Panc1 (cell line): ENCODE results near the gene NOS1AP. TPM values are rescaled to one million over a fixed set of nuclear protein-coding genes. Genes with fewer than 3 reads are reported as not detected.

Source experiments
- ATAC-seq: fragments of 200-7000 bp; cut with Tn5 transposase; 2 replicates; pipeline ENCODE4 v1.9.1; 2020; ENCODE audit warnings: mild to moderate bottlenecking, moderate library complexity
- BruUV-seq: library from RNA; stranded (reverse); fragments of 400-500 nt; replicated peaks from 2 replicates; lab custom pipeline; 2021; lab: Mats Ljungman, UMichigan
- CTCF ChIA-PET: fragments of 300-600 bp; sonication (Branson Sonifier 250); formaldehyde crosslinking; loops from one replicate; lab custom pipeline; 2022; ENCODE audit warnings: antibody characterized with exemption; lab: Charles Lee
- POLR2A ChIA-PET: fragments of 300-600 bp; sonication (Branson Sonifier 250); formaldehyde crosslinking; loops from one replicate; lab custom pipeline; 2022; ENCODE audit warnings: antibody characterized with exemption; lab: Charles Lee
- DNase-seq: peaks from one replicate; pipeline ENCODE4 v3.0.0-alpha.2; 2010; ENCODE audit warnings: low read depth, low spot score
- H3K27ac ChIP-seq: 2 replicates; pipeline ENCODE4 v1.5.1; 2011; ENCODE audit warnings: mild to moderate bottlenecking, low read length, inconsistent platforms
- H3K27me3 ChIP-seq: fragments of 200-500 bp; sonication (Bioruptor generic); 2 replicates; pipeline ENCODE4 v1.6.0; 2014; ENCODE audit warnings: low read length, inconsistent platforms; ENCODE audit not compliant: control insufficient read depth, insufficient read depth
- H3K36me3 ChIP-seq: fragments of 200-500 bp; sonication (Bioruptor generic); 2 replicates; pipeline ENCODE4 v1.5.1; 2014; ENCODE audit warnings: inconsistent platforms, mild to moderate bottlenecking, low read length, moderate library complexity; ENCODE audit not compliant: control insufficient read depth, insufficient read depth
- H3K4me1 ChIP-seq: 2 replicates; pipeline ENCODE4 v1.5.1; 2011; ENCODE audit warnings: inconsistent platforms, mild to moderate bottlenecking, low read length, moderate library complexity; ENCODE audit not compliant: control insufficient read depth, insufficient read depth
- H3K4me3 ChIP-seq, 2 experiments: 2 replicates each; pipeline ENCODE4 v1.5.1; 2011 to 2012; ENCODE audit warnings: low read depth in 2 of 2, low read length in 2 of 2, mild to moderate bottlenecking in 2 of 2, inconsistent platforms in 1 of 2, moderate library complexity in 1 of 2
- H3K9me3 ChIP-seq: fragments of 200-500 bp; sonication (Bioruptor generic); 2 replicates; pipeline ENCODE4 v1.5.1; 2014; ENCODE audit warnings: low read depth, mild to moderate bottlenecking, inconsistent platforms, low read length, moderate library complexity; ENCODE audit not compliant: control insufficient read depth, insufficient read depth
- CTCF ChIP-seq: fragments of 450-650 bp; IDR thresholded peaks from 2 replicates; pipeline ENCODE4 v1.5.1; 2017; ENCODE audit warnings: mild to moderate bottlenecking
- POLR2AphosphoS5 ChIP-seq: IDR thresholded peaks from 2 replicates; pipeline ENCODE4 v1.6.1; 2012; ENCODE audit warnings: mild to moderate bottlenecking, low read depth, low read length, moderate library complexity
- REST ChIP-seq, 2 experiments: IDR thresholded peaks; 2 replicates each; pipeline ENCODE4 v1.6.1; 2011 to 2012; ENCODE audit warnings: low read depth in 2 of 2, control low read depth in 1 of 2, low read length in 1 of 2, mild to moderate bottlenecking in 1 of 2, moderate library complexity in 1 of 2; ENCODE audit not compliant: insufficient read depth in 1 of 2
- SIN3A ChIP-seq: IDR thresholded peaks from 2 replicates; pipeline ENCODE4 v1.6.1; 2012; ENCODE audit warnings: low read depth, mild to moderate bottlenecking, low read length, moderate library complexity, borderline replicate concordance; ENCODE audit not compliant: insufficient read depth
- TCF7L2 ChIP-seq: IDR thresholded peaks from 2 replicates; pipeline ENCODE4 v1.6.1; 2011; ENCODE audit warnings: mild to moderate bottlenecking, low read depth, low read length, inconsistent platforms
- in situ Hi-C: cut with HindIII; loops from 2 replicates; pipeline ENCODE4 v1.10.0; 2016; ENCODE audit warnings: low sequenced_read_pairs, low pct_unique_long_range_greater_than_20kb
- intact Hi-C: fragments of 100-400 bp; cut with micrococcal nuclease; formaldehyde crosslinking; loops from one replicate; pipeline ENCODE4 v1.10.0; 2022; ENCODE audit not compliant: unreplicated experiment
- total RNA-seq: library from RNA; stranded (reverse); gene quantifications from one replicate; pipeline ENCODE4 v1.2.1, GENCODE V29; 2021; ENCODE audit not compliant: unreplicated experiment

The NOS1AP gene
- total RNA-seq, 1 experiment from 2014 or later, result 27.9 TPM

GRCh38 chr1:162161916-162162550, 92.5 kb downstream of the NOS1AP start:
- no peaks in the 10 kb centered on the region for H3K9me3 ChIP-seq
- intact Hi-C loops, result no loop called here
- BruUV-seq, result no TSS peak
- DNase-seq (no peak), ATAC-seq (no peak)
- peaks cover 63% of the 10 kb centered on the region for H3K4me1 ChIP-seq
- H3K27me3 ChIP-seq, result no peaks in the 10 kb centered on the region
- H3K27ac ChIP-seq, result peak overlapping the region; percentile 36; the same call in 1 of the 2 replicates
- ChIA-PET CTCF (interaction anchor here (0.6 kb wide), 1 partner anchor 125 kb away, joined by 4 read pairs; no protein-coding TSS in a partner anchor), POLR2A (no interaction called here)
- TF ChIP-seq SIN3A, result no peak
- TF ChIP-seq CTCF, result no peak
- TF ChIP-seq REST (IDR thresholded peaks at IDR 0.05; ENCODE audit: insufficient read depth in 1 of 2, low read depth in 2 of 2, low read length in 1 of 2), result no peak
- TF ChIP-seq POLR2AphosphoS5, result no peak
- TF ChIP-seq TCF7L2, result no peak
- H3K4me3 ChIP-seq, result no peak overlapping the region
- no peaks in the 10 kb centered on the region for H3K36me3 ChIP-seq
- in situ Hi-C loops, result no loop called here

- in situ Hi-C loops, result no loop called here
- no peak for ATAC-seq
- H3K9me3 ChIP-seq, result no peaks in the 10 kb centered on the region
- H3K4me3 ChIP-seq, result no peak overlapping the region
- H3K4me1 ChIP-seq, result peaks cover 70% of the 10 kb centered on the region
- DNase-seq, result no peak
- no peak for TF ChIP-seq POLR2AphosphoS5
- TF ChIP-seq SIN3A, result no peak
- TF ChIP-seq CTCF, result no peak
- TF ChIP-seq TCF7L2, result no peak
- H3K36me3 ChIP-seq, result no peaks in the 10 kb centered on the region
- no TSS peak for BruUV-seq
- H3K27me3 ChIP-seq, result no peaks in the 10 kb centered on the region
- intact Hi-C loops, result no loop called here
- ChIA-PET POLR2A (no interaction called here), CTCF (no interaction called here)
- peak overlapping the region; percentile 71 for H3K27ac ChIP-seq
Observed at GRCh38 chr1:162165528-162165927, 96.0 kb downstream of the NOS1AP start.
